HG02943 (cell line): ENCODE results near the gene NUTM2E.
"Not testable (repeated sequence)": the region's sequence is repeated elsewhere in the genome, so short reads cannot be mapped to it uniquely, and the experiment has no call there.

ENCODE experiments used
- ATAC-seq: cut with Tn5 transposase; IDR thresholded peaks from one replicate; pipeline ENCODE4 v1.9.1; 2021; ENCODE audit warnings: mild to moderate bottlenecking, low read depth, moderate library complexity; ENCODE audit not compliant: unreplicated experiment

NUTM2E gene

GRCh38 chr10:79862803-79863202, 36.3 kb downstream of the NUTM2E start:
- not testable (repeated sequence) for ATAC-seq

- not testable (repeated sequence) for ATAC-seq
Measured at GRCh38 chr10:79866903-79867551, 40.5 kb downstream of the NUTM2E start.

GRCh38 chr10:79868023-79868422, 41.5 kb downstream of the NUTM2E start:
- not testable (repeated sequence) for ATAC-seq

GRCh38 chr10:79869439-79870097, 43.0 kb downstream of the NUTM2E start:
- ATAC-seq: not testable (repeated sequence)

- not testable (repeated sequence) for ATAC-seq
Measured at GRCh38 chr10:79871729-79872128, 45.2 kb downstream of the NUTM2E start.
